Head of caudate nucleus (tissue), 42 donors: Measurements from ENCODE around the gene KIAA1958.

ENCODE experiments used
- DNase-seq, 42 donors: peaks; one replicate each; pipeline versions ENCODE4 v3.0.0 to v3.0.0-alpha.2; 2020 to 2021; ENCODE audit warnings: mixed read lengths in 7 of 42
- intact Hi-C: fragments of 100-400 bp; cut with DNase I; formaldehyde crosslinking; loops from one replicate; pipeline ENCODE4 v1.15.0; 2022

KIAA1958 gene

DNA sequence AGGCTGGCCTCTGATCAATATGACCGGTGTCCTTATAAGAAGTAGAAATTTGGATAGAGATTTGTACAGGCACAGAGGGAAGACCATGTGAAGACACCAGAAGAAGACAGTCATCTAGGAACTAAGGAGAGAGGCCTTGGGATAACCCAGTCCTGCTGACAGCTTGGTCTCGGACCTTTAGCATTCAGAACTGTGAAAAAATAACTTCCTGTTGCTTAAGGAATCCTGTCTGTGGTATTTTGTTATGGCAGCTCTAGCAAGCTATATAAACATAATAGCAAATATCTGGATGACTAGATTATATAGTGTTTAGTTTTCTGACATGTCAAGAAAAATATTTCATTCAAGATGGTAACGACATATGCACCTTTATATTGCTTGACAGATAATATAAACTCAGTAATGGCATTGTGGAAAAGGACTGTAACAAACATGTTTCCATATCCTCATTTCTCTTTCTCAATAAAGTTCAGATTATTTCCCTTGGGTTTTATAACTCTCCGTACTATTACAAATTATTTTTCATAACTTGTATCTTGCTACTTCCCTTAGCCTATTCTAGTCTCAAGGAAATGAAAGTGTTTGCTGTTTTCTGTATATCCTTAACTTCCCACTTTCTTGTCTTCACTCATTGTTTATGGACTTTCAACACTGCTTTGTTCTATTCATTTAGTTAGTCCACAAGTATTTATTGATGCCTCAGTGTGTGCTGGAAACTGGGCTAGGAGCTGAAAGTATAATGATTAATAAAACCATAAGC, 62.4 kb downstream of the KIAA1958 start:
- DNase-seq, result no peak
- intact Hi-C loops, result no loop called here

DNA sequence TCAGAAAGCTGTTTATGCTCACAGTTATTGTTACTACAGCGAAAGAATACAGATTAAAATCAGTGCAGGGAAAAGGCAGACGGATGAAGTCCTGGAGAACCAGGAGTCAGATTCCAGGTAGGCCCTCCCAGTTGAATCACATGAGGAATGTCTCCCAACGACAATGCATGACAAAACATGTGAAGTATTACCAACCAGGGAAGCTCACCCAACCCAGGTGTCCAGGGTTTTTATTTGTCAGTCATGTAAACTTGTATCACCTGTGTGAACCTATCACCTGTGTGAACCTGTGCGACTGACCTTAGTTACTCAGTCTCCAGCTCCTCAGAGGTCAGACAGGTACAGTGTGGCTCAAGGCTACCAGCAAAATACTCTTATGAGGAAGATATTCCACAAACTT, 63.9 kb downstream of the KIAA1958 start:
- intact Hi-C loops, result no loop called here

DNA sequence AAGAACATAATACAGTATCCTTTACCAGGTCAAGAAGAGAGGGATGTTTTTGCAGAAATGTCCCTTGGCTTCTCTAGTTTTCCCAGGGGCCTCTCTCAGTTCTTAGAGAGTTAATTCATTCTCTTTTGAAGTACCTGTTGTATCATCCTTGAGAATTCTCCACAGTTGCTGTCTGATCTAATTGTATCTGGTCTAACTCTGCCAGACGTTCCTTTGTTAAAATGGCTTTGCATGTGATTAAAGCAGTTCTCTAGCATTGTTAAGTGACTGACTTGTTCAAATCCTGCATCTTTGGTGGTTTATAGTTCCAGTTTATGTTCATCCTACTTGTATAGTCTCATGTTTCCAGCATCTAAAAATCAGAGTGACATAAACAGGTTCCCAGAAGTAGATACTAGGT, 65.0 kb downstream of the KIAA1958 start:
- DNase-seq, result no peak
- intact Hi-C loops, result no loop called here

More for the DNA sequence above, 63.9 kb downstream of the KIAA1958 start:
- DNase-seq, result no peak

DNA sequence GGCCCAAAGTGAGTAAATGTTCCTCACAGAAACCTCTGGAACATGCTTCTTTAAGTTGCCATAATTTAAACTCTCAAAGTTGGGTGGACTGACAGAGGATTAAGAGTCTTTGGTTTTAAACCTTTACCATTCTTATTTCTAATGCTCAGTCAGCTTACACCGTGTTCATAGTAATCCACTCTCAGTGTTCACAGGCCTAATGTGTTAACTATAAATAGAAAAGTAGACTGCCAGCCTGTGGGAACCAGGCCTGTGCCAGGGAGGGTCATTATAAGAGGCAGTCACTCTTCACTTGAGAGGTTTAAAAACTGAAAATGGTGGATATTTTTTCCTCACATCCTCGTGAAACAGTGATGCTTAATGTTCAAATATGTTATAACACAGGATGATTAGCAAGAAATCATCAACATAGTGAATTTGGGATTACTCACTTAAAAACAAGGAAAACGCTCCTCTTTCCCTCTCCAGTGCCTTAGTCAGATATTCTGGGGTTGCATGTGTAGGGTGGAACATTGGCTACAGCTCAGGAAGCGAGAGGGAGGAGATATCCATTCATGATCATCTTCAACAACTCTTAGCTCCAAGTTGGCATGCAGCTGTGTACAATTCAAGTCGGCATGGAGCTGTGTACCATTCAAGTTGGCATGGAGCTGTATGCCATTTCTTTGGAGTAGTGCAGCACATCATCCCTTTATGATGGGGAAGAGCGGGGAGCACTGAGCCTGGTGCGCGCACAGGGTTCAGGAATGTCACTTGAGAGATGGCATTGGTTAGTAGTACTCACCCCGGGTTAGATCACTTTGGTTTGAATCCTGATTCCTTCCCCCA, 65.8 kb downstream of the KIAA1958 start:
- intact Hi-C loops, result no loop called here
- DNase-seq, result no peak

DNA sequence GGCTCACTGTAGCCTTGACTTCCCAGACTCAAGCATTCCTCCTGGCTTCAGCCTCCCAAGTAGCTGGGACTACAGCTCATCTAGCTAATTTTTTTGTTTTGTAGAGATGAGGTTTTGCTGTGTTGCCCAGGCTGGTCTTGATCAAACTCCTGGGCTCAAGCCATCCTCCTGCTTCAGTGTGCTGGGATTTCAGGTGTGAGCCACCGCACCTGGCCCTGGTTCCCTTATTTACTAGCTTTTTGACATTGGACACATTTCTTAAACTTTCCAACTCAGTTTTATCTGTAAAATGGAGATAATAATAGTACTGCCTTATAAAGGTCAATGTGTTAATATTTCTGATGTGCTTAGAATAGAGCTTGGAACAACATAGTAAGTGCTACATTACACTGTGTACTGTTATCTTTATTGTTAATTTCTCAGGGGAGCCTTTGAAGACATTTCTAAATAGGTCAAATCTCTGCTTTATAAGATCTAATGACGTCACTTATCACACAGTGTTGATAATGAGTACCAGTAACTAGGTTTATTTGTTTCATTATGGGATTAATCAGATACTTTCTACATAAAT, 66.7 kb downstream of the KIAA1958 start:
- intact Hi-C loops, result no loop called here
- DNase-seq, result no peak

DNA sequence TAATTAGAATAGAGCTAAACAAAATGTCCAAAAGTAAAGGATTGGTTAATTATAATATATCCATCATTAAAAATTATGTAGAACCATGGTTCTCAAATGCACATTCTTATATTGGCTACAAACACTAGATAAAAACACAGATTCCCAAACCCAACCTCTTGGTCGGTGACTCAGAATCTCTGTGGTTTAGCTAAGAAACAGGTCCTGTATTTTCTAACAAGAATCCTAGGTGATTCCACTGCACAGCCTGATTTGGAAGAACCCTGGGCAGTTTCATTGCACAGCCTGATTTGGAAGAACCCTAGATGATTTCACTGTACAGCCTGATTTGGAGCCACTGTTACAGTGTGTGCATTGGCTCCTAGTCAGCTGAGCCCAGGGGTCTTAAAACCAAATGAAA, 67.9 kb downstream of the KIAA1958 start:
- intact Hi-C loops, result no loop called here
- DNase-seq, result no peak

DNA sequence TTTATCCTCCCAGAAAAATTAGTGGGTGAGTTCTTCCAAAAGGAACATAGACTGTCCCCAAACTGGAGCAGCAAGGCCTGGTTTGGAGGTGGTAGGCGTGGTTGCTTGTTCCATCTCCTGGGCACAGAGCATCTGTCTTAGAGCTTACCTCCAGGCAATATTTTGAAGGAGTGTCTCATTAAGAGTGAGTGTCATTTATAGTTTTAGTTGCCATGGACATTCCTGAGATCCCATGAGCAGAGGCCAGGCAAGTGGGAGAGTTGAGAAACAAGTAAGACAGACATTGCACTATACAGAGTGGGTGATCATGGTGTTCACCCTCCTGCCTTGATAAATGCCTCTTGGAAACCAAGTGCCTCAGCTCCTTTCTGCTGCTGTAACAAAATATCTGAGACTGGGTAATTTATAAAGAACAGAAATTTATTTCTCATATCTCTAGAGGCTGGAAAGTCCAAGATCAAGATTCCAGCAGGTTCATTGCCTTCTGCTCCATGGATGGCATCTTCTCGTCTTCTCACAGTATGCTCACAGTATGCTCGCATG, 68.5 kb downstream of the KIAA1958 start:
- no peak for DNase-seq
- intact Hi-C loops, result no loop called here

DNA sequence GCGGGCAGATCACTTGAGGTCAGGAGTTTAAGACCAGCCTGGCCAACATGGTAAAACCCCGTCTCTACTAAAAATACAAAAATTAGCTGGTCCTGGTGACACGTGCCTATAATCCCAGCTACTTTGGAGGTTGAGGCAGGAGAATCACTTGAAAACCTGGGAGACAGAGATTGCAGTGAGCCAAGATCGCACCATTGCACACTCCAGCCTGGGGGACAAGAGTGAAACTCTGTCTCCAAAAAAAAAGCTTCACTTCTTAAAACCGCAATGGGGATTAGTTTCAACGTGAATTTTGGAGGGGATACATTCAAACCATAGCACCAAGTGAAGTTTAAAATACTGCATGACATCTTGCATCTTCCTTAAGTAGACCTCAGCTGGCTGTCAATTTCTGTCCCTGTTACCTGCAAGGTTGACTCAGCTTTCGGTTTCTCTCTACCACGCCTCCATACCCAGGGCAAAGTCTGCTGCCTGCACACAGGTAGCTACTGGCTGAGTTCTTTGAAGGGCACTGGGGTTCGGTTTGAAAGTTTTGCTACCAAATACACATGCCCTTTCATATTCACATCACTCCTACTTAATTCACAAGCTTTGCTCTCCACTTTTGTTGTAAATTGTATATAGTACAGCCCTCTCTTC, 69.3 kb downstream of the KIAA1958 start:
- DNase-seq, result peak in 30 of 42 donors; percentile 12 to 81 (median 39)
- intact Hi-C loops, result no loop called here

DNA sequence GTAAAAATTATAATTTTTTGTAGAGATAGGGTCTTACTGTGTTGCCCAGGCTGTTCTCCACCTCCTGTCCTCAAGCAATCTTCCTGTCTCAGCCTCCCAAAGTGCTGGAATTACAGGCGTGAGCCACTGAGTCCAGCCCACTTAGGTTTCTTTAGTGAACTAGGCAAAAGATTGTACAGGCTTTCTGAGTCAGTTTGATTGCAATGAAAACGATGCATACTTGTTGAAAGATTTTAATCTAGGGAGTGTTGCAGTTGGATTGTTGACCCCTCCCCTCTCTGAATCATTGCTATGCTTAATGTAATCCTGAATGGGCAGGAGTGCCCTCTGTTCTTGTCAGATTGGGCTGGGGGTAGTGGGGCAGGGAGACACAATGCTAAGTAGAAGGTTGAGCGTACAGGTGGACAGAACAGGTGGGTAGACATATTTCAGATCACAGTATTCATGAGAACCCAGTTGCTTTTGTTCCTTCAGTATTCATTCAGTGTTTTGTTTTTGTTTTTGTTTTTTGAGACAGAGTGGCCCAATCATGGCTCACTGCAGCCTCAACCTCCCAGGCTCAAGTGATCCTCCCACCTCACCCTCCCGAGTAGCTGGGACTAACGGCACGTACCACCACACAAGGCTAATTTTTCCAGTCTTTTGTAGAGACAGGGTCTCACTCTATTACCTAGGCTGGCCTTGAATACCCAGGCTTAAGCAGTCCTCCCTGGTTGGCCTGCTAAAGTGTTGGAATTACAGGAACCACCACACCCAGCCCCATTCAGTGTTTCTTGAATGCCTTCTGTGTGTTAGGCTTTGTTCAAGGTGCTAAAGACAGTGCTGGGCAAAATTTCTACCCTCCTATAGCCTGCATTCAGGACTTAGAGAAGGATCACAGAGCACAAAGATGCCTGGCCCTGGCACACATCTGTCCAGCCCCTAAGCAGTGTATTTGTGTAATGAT, 70.1 kb downstream of the KIAA1958 start:
- DNase-seq, result no peak
- intact Hi-C loops, result no loop called here

DNA sequence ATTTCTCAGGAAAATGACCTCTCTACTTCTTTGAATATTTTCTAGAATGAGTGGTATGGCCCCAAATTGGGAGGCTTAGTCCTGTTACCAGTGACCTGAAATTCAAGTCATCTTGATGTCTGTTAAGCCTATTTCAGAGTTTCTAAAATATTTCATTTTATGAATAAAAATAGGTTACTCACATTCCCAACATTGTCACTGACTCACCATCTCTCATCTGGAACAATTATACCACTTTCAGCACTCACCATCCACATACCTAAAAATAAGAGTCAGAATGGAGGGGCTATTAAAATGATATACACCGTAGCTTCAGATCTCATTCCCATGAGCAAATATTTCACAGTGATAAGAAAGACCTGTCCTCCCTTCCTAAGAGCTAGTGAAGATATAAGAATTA, 71.8 kb downstream of the KIAA1958 start:
- no peak for DNase-seq
- intact Hi-C loops, result no loop called here

DNA sequence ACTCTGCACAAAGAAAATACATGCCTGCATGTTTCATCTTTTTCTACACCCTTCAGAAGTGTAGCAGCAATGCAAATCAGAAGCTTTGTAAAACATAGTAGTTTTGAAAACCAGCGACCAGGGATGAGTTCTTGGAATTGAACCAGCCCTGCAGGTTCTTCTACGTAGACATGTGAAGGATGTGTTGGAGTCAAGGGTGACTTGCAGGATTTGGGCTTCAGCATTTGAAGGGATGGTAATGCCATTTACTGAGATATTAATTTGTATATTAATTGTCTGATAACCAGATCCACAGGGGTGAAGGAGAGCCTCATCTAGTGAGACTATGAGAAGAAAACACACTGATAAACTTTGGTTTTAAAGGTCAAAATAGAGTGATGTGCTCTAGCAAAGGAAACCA, 72.4 kb downstream of the KIAA1958 start:
- intact Hi-C loops, result no loop called here
- DNase-seq, result peak in 1 of 42 donors; percentile 7

DNA sequence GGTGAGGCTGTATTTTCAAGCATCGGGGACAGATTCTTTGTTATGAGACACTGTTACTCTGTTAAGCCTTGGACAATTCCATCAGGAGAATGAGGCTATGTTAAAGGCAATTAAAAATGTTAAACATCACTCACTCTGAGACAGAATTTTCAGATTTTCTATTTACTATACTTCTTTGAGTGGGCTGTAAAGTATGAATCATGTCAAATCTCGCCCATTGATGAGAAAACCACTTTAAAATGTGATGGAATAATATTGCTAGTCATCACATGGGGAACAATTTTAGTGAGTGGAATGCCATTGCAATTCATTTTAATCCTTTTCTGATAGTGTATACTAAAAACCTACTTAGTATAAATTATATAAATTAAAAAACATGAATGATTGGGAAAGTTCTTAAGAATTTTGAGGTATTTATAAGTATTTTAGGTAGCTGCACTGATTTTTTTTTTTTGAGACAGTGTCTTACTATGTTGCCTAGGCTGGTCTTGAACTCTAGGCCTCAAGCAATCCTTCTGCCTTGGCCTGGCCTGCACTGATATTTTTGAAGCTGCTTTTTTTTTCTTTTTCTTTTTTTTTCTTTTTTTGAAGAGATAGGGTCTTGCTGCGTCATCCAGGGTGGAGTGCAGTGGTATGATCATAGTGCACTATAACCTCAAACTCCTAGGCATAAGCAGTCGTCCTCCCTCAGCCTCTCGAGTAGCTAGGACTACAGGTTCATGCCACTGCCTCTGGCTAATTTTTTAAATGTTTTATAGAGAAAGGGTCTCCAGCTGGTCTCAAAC, 73.2 kb downstream of the KIAA1958 start:
- DNase-seq, result no peak
- intact Hi-C loops, result no loop called here

DNA sequence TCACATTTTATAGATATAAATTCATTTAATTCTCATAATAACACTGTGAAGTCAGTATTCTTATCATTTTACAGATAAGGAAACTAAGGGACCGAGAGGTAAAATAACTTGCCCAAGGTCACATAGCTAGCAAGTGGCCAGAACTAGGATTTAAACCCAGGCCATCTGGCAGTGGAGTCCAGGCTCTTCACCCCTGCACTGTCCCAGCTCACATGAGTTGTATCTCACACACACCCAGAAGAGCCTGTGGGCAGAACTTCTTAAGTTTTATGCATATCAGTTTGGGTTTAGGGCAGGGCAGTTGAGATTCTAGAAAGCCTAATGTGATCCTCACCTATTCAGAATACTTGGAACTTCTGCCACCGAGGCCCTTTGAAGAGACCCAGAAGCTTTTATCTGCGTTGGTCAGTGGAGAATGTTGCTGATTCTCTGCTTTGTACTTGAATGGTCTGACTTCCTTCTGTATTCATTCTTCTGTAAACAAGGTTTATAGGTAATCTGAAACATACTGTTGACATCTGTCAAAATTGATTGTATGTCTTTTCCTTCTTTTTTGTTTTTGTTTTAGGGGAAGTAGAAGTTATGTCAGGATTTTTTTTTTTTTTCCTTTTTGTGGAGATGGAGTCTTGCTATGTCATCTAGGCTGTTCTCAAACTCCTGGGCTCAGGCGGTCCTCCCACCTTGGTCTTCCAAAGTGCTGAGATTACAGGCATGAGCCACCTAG, 75.8 kb downstream of the KIAA1958 start:
- intact Hi-C loops, result no loop called here
- no peak for DNase-seq

DNA sequence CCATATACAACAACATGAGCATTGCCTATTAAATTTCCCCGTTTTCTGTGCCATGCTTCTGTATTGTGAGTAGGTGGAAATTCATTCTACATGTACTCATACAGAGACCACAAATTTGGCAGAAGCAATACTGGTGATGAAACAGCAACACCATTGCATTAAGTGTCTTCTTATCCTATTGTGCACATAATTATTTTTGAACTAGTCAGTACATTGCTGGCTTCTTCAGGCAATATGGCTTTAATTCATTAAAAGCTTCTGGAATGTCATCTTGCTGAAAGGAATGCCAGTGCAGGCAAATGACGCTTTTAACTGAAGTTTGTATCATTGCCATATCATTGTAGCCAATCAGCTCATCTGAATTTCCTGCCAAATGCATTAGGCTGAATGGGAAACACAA, 82.6 kb downstream of the KIAA1958 start:
- DNase-seq, result no peak
- intact Hi-C loops, result no loop called here

DNA sequence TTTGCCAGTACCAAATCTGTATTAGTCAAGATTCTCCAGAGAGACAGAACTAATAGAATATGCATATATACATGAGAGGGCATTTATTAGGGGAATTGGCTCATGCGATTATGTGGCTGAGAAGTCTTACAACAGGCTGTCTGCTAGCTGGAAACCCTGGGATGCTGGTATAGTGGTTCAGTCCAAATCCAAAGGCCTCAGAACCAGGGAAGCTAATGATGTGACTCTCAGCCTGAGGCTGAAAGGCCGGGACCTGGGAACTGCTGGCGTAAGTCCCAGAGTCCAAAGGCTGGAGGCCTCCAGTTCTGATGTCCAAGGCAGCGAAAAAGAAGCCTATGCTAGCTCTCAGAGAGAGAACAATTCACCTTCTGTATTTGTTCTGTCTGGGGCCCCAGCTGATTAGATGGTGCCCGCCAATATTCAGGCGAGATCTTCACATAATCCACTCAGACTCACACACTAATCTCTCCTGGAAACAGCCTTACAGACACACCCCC, 84.1 kb downstream of the KIAA1958 start:
- peak; percentile 35 to 91 (median 78) for DNase-seq
- intact Hi-C loops, result no loop called here

DNA sequence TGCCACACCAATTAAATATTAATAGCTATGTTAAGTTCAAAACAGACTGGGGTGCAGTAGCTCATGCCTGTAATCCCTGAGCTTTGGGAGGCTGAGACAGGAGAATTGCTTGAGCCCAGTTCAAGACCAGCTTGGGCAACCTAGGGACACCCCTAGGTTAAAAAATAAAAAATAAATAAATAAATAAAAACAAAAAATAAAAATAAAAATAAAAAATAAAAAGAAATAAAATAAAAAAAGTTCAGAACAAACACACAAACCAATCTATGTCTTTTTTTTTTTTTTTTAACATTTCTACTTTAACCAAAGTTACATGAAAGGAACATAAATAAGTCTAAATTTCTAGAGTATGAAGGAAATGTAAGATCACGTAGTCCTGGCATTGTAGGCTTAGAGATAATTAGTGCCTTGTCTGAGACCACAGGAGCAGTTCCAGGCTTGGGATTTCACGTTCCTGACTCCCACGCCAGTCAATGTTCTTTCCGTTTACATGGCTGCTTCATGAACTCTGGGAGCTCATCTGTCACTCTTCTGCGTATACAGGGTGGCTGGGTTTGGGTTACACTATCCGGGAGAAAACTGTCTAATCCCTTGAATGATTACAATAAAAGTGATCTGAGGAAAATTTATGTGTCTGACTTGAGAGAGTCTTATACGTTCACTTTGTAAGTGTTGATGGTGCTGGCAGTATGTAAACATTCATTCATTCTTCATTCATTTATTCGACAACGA, 85.2 kb downstream of the KIAA1958 start:
- no peak for DNase-seq
- intact Hi-C loops, result no loop called here
